ENCODE data around the gene MGST2. TPM values are rescaled to one million over a fixed set of nuclear protein-coding genes. Genes with fewer than 3 reads are reported as not detected.

The MGST2 gene
- total and polyA plus RNA-seq, 2 experiments from 2014 or later = 4.6 to 19.1 TPM

GRCh38 chr4:139665079-139665689, 435 bp upstream of the MGST2 start (continued):
- TF ChIP-seq REST (IDR thresholded peaks at IDR 0.05; ENCODE audit: unreplicated experiment) (no peak), ETS1 (IDR thresholded peaks at IDR 0.05) (no peak), NANOG (IDR thresholded peaks at IDR 0.05; ENCODE audit: borderline replicate concordance) (no peak), STAT1 (IDR thresholded peaks at IDR 0.05; ENCODE audit: unreplicated experiment) (no peak), ZNF114 (CRISPR knock-in tag; IDR thresholded peaks at IDR 0.05) (no peak), ZNF462 (CRISPR knock-in tag; IDR thresholded peaks at IDR 0.05) (no peak)

Data from GM23338 (cell line).